Type B pancreatic cell (in vitro differentiated cells): ENCODE results near the gene DNAJC18. TPM values are rescaled to one million over a fixed set of nuclear protein-coding genes. Genes with fewer than 3 reads are reported as not detected.
A peak's percentile ranks its signal among the peaks of the same experiment; 100 is the strongest.
"Not testable (repeated sequence)": the region's sequence is repeated elsewhere in the genome, so short reads cannot be mapped to it uniquely, and the experiment has no call there.

Experiments
- DNase-seq: peaks from one replicate; pipeline ENCODE4 v3.0.0; 2021; ENCODE audit warnings: mixed read lengths; ENCODE audit not compliant: unreplicated experiment; ENCODE audit errors: extremely low spot score
- H3K27ac Mint-ChIP-seq: 2 replicates; pipeline ENCODE4 v1.8.0; 2021; ENCODE audit warnings: mild to moderate bottlenecking, mixed read lengths
- H3K27me3 Mint-ChIP-seq: 2 replicates; pipeline ENCODE4 v1.8.0; 2021; ENCODE audit warnings: mixed read lengths
- H3K36me3 Mint-ChIP-seq: 2 replicates; pipeline ENCODE4 v1.8.0; 2021; ENCODE audit warnings: mixed read lengths
- H3K4me1 Mint-ChIP-seq: one replicate; pipeline ENCODE4 v1.8.0; 2021; ENCODE audit warnings: mixed read lengths; ENCODE audit not compliant: unreplicated experiment
- H3K4me3 Mint-ChIP-seq: 2 replicates; pipeline ENCODE4 v1.8.0; 2021; ENCODE audit warnings: mild to moderate bottlenecking, mixed read lengths
- H3K9me3 Mint-ChIP-seq: 2 replicates; pipeline ENCODE4 v1.8.0; 2021; ENCODE audit warnings: mixed read lengths
- CTCF ChIP-seq: fragments of 200-600 bp; sonication (generic); conservative IDR thresholded peaks from 2 replicates; pipeline ENCODE4 v1.5.0; 2021; ENCODE audit warnings: antibody characterized with exemption, mild to moderate bottlenecking
- total RNA-seq: library from RNA; stranded (reverse); gene quantifications from 2 replicates; pipeline ENCODE4 v1.2.1, GENCODE V29; 2021; ENCODE audit warnings: low replicate concordance

Gene DNAJC18
- total RNA-seq, 1 donor from 2014 or later: 25.8 TPM

- H3K27me3 Mint-ChIP-seq: peaks cover 14% of the 10 kb centered on the region
- no peak overlapping the region for H3K27ac Mint-ChIP-seq
- H3K9me3 Mint-ChIP-seq: no peaks in the 10 kb centered on the region
- H3K4me1 Mint-ChIP-seq: peaks cover 13% of the 10 kb centered on the region
- H3K4me3 Mint-ChIP-seq: no peak overlapping the region
- no peak for TF ChIP-seq CTCF
- DNase-seq: no peak
- H3K36me3 Mint-ChIP-seq: no peaks in the 10 kb centered on the region
Measured at GRCh38 chr5:139443831-139444453, 4.6 kb upstream of the DNAJC18 start.

- peaks cover 20% of the 10 kb centered on the region for H3K4me1 Mint-ChIP-seq
- not testable (repeated sequence) for H3K4me3 Mint-ChIP-seq, H3K9me3 Mint-ChIP-seq, DNase-seq, H3K36me3 Mint-ChIP-seq, H3K27ac Mint-ChIP-seq
- peaks cover 11% of the 10 kb centered on the region for H3K27me3 Mint-ChIP-seq
Measured at GRCh38 chr5:139440416-139440815, 1.1 kb upstream of the DNAJC18 start.

- Mint-ChIP-seq H3K36me3 (peaks cover 8% of the 10 kb centered on the region), H3K4me3 (peak overlapping the region; percentile 99), H3K27me3 (peaks cover 9% of the 10 kb centered on the region), H3K4me1 (peaks cover 15% of the 10 kb centered on the region), H3K27ac (peak overlapping the region; percentile 92), H3K9me3 (no peaks in the 10 kb centered on the region)
- no peak for DNase-seq
- TF ChIP-seq CTCF: no peak
Measured at GRCh38 chr5:139438707-139439012, 665 bp downstream of the DNAJC18 start.

- TF ChIP-seq CTCF: no peak
- H3K27me3 Mint-ChIP-seq: no peaks in the 10 kb centered on the region
Measured at GRCh38 chr5:139435676-139436075, 3.6 kb downstream of the DNAJC18 start.

GRCh38 chr5:139431706-139432105 lies 7.6 kb downstream of the DNAJC18 start:
- no peak for DNase-seq
- peaks cover 3% of the 10 kb centered on the region for H3K36me3 Mint-ChIP-seq
- no peak overlapping the region for H3K27ac Mint-ChIP-seq
- TF ChIP-seq CTCF: no peak
- no peak overlapping the region for H3K4me3 Mint-ChIP-seq
- no peaks in the 10 kb centered on the region for H3K4me1 Mint-ChIP-seq
- no peaks in the 10 kb centered on the region for H3K9me3 Mint-ChIP-seq
- no peaks in the 10 kb centered on the region for H3K27me3 Mint-ChIP-seq

More at GRCh38 chr5:139435676-139436075, 3.6 kb downstream of the DNAJC18 start:
- peaks cover 8% of the 10 kb centered on the region for H3K36me3 Mint-ChIP-seq
- no peaks in the 10 kb centered on the region for H3K9me3 Mint-ChIP-seq
- H3K27ac Mint-ChIP-seq: no peak overlapping the region
- H3K4me1 Mint-ChIP-seq: peaks cover 13% of the 10 kb centered on the region
- DNase-seq: no peak
- no peak overlapping the region for H3K4me3 Mint-ChIP-seq

GRCh38 chr5:139430015-139430414 lies 9.3 kb downstream of the DNAJC18 start:
- no peak overlapping the region for H3K27ac Mint-ChIP-seq
- peaks cover 3% of the 10 kb centered on the region for H3K36me3 Mint-ChIP-seq
- no peaks in the 10 kb centered on the region for H3K4me1 Mint-ChIP-seq
- H3K27me3 Mint-ChIP-seq: no peaks in the 10 kb centered on the region
- no peak for DNase-seq
- H3K4me3 Mint-ChIP-seq: no peak overlapping the region
- no peak for TF ChIP-seq CTCF
- no peaks in the 10 kb centered on the region for H3K9me3 Mint-ChIP-seq
